Thoracic aorta (tissue), 2 donors: Measurements from ENCODE around the gene TNS3. TPM values are rescaled to one million over a fixed set of nuclear protein-coding genes. Genes with fewer than 3 reads are reported as not detected.

Experiments used
- ATAC-seq: fragments of 150-250 bp; one replicate; pipeline ENCODE4 v1.8.0; 2017; ENCODE audit warnings: low read depth; ENCODE audit not compliant: insufficient number of reproducible peaks, low FRiP score
- DNase-seq: peaks from one replicate; pipeline ENCODE4 v3.0.0-alpha.2; 2020; ENCODE audit warnings: low spot score
- H3K27ac ChIP-seq, 2 donors: fragments of 200-600 bp; sonication (generic); 1 replicate in 1 of 2; 2 replicates in 1 of 2; pipeline ENCODE4 v1.5.1; 2016; ENCODE audit warnings: mild to moderate bottlenecking in 2 of 2, moderate library complexity in 2 of 2
- H3K27me3 ChIP-seq: fragments of 200-600 bp; sonication (generic); replicated peaks from 2 replicates; pipeline ENCODE4 v1.6.0; 2016; ENCODE audit warnings: mild to moderate bottlenecking; ENCODE audit not compliant: insufficient read depth
- H3K36me3 ChIP-seq: fragments of 200-600 bp; sonication (generic); one replicate; pipeline ENCODE4 v1.5.1; 2016
- H3K4me1 ChIP-seq, 2 donors: fragments of 200-600 bp; sonication (generic); 1 replicate in 1 of 2; 2 replicates in 1 of 2; pipeline versions ENCODE4 v1.5.1 to v1.6.0; 2016; ENCODE audit warnings: low read depth in 2 of 2, mild to moderate bottlenecking in 1 of 2; ENCODE audit not compliant: control insufficient read depth in 1 of 2
- H3K4me3 ChIP-seq: fragments of 200-600 bp; sonication (generic); 2 replicates; pipeline ENCODE4 v1.5.1; 2016; ENCODE audit warnings: mild to moderate bottlenecking
- H3K9me3 ChIP-seq: fragments of 200-600 bp; sonication (generic); 2 replicates; pipeline ENCODE4 v1.5.1; 2016
- CTCF ChIP-seq: fragments of 200-600 bp; sonication (generic); IDR thresholded peaks from one replicate; pipeline ENCODE4 v1.5.1; 2019; ENCODE audit warnings: antibody characterized with exemption
- total RNA-seq, 2 donors: library from RNA; depleted of rRNA; stranded (reverse); fragments of >200 nt; gene quantifications; one replicate each; pipeline versions ENCODE4 v1.1.0 to v1.2.3, GENCODE V29; 2016

Gene TNS3
- total RNA-seq, 2 donors from 2014 or later, result 138 to 151 TPM

- Histone ChIP-seq H3K27me3 (no peaks in the 10 kb centered on the region), H3K36me3 (no peaks in the 10 kb centered on the region), H3K27ac (peak overlapping the region; percentile 83 to 91), H3K4me3 (peak overlapping the region; percentile 22), H3K4me1 (peaks cover 51 to 71% of the 10 kb centered on the region in 2 donors), H3K9me3 (no peaks in the 10 kb centered on the region)
- DNase-seq (no peak), ATAC-seq (no peak)
- TF ChIP-seq CTCF, result no peak
Measured at GRCh38 chr7:47583739-47584535, 2.0 kb upstream of the TNS3 start.

DNA sequence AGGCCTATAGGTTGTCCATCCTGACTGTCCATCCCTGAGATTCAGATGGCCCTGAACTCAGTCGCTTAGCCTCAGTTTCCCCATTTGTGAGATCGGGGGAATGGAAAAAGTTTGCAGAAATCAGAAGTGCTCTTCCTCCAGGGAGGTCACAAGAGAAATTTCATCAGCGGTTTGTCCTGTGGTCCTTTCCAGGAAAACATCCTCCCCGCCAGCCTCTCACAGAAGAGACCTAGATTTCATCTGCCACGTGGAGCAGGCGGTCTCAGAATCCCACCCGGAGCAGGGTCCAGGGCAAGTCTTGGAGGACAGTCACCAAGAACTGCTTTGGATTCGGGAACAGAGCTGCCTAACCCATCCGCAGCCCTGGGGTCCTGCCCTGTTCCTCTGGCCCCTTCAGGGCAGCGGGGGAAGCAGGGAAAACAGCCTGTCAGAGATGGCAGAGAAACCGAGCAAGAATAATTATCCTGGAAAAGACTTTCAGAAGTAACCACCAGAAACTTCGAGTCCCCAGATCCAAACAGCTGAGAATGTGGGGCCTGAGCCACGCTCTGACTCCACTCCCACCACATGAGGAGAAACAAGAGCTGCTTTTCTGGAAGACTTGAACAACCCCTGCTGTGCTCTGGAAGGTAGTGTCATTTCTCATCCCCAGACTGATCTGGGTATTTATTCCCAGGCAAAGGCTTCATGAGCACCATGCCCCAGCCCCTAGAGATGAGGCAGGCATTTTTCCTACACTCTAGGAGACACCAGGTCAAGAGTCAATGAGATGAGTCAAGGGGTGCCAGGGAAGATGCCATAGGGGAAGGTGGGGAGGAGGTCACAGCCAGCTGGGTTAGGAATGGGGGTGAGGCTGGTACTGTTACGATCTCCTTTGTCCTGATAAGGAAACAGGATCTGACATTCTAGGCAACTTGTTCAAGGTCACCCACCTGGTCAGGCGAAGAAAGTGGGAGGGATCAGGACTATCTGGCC, 1.1 kb upstream of the TNS3 start:
- no peak for DNase-seq
- no peaks in the 10 kb centered on the region for H3K27me3 ChIP-seq
- peaks cover 52 to 71% of the 10 kb centered on the region in 2 donors for H3K4me1 ChIP-seq
- no peak for TF ChIP-seq CTCF
- H3K27ac ChIP-seq, result peak overlapping the region; percentile 83 to 91
- peak overlapping the region; percentile 92 for H3K4me3 ChIP-seq
- no peak for ATAC-seq
- no peaks in the 10 kb centered on the region for H3K36me3 ChIP-seq
- H3K9me3 ChIP-seq, result no peaks in the 10 kb centered on the region

- DNase-seq, result no peak
- H3K27ac ChIP-seq, result peak overlapping the region; percentile 83 to 91
- no peak for TF ChIP-seq CTCF
- no peaks in the 10 kb centered on the region for H3K36me3 ChIP-seq
- H3K4me3 ChIP-seq, result peak overlapping the region; percentile 92
- no peak for ATAC-seq
- H3K9me3 ChIP-seq, result no peaks in the 10 kb centered on the region
- H3K27me3 ChIP-seq, result no peaks in the 10 kb centered on the region
- peaks cover 45 to 77% of the 10 kb centered on the region in 2 donors for H3K4me1 ChIP-seq
Measured at GRCh38 chr7:47581438-47581803, 490 bp downstream of the TNS3 start.

DNA sequence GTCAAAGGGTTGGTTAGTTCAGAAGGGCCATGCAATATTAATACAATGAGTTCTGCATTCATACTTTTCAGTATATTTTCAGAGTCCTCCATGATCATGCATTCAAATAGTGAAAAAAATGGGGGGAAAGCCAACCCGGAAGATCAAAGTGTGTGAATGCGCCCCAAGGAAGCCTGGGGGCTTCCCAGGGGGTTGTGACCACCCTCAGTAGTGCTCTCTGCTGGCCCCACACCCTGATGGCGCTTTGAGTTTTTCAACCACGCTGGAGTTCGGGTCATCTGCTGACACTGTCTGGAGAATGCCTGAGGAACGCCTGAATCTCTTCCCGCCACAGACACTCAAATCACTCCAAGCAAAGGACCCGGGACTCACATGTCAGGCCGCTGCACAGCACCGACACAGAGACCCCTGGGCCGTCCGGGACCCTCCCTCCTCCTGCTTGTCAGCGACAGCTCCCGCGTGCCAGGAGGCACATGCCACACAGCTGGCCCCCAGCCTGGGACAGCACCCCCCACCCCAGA, 1.0 kb downstream of the TNS3 start:
- ATAC-seq, result no peak
- H3K4me1 ChIP-seq, result peaks cover 50 to 82% of the 10 kb centered on the region in 2 donors
- TF ChIP-seq CTCF, result no peak

More for the DNA sequence above, 1.0 kb downstream of the TNS3 start:
- Histone ChIP-seq H3K27ac (peak overlapping the region; percentile 83 to 91), H3K4me3 (peak overlapping the region; percentile 92), H3K27me3 (no peaks in the 10 kb centered on the region), H3K36me3 (no peaks in the 10 kb centered on the region), H3K9me3 (no peaks in the 10 kb centered on the region)
- DNase-seq, result no peak
